Mucosa of stomach (tissue), 1 donor: ENCODE data around the gene SLC18A3.

ENCODE experiments used
- H3K27me3 ChIP-seq: one replicate; pipeline ENCODE4 v1.7.0; 2013; ENCODE audit warnings: mild to moderate bottlenecking, low read length; ENCODE audit not compliant: control insufficient read depth, insufficient read depth
- H3K36me3 ChIP-seq: one replicate; pipeline ENCODE4 v1.7.0; 2013; ENCODE audit warnings: low read length; ENCODE audit not compliant: control insufficient read depth, insufficient read depth
- H3K4me1 ChIP-seq: one replicate; pipeline ENCODE4 v1.7.0; 2013; ENCODE audit warnings: mild to moderate bottlenecking, low read length; ENCODE audit not compliant: control insufficient read depth, insufficient read depth
- H3K4me3 ChIP-seq: one replicate; pipeline ENCODE4 v1.7.0; 2013; ENCODE audit warnings: low read length
- H3K9ac ChIP-seq: one replicate; pipeline ENCODE4 v1.7.0; 2013; ENCODE audit warnings: mild to moderate bottlenecking, low read length, moderate library complexity
- H3K9me3 ChIP-seq: one replicate; pipeline ENCODE4 v1.7.0; 2013; ENCODE audit warnings: mild to moderate bottlenecking, low read length, moderate library complexity; ENCODE audit not compliant: control insufficient read depth
- donor health status: Pancreatic carcinoma.

Gene SLC18A3

GRCh38 chr10:49609006-49609282 lies 1.2 kb upstream of the SLC18A3 start:
- no peaks in the 10 kb centered on the region for H3K4me1 ChIP-seq
- H3K27me3 ChIP-seq = peaks cover 68% of the 10 kb centered on the region
- H3K9me3 ChIP-seq = no peaks in the 10 kb centered on the region

GRCh38 chr10:49609283-49610113 lies 612 bp upstream of the SLC18A3 start:
- H3K9ac ChIP-seq = no peak overlapping the region
- H3K4me3 ChIP-seq = no peak overlapping the region
- H3K36me3 ChIP-seq = no peaks in the 10 kb centered on the region
- no peaks in the 10 kb centered on the region for H3K9me3 ChIP-seq
- peaks cover 72% of the 10 kb centered on the region for H3K27me3 ChIP-seq
- H3K4me1 ChIP-seq = no peaks in the 10 kb centered on the region

More at GRCh38 chr10:49609006-49609282, 1.2 kb upstream of the SLC18A3 start:
- Histone ChIP-seq H3K36me3 (no peaks in the 10 kb centered on the region), H3K9ac (no peak overlapping the region), H3K4me3 (no peak overlapping the region)

GRCh38 chr10:49610458-49611165 lies 502 bp downstream of the SLC18A3 start:
- no peak overlapping the region for H3K9ac ChIP-seq
- no peaks in the 10 kb centered on the region for H3K4me1 ChIP-seq
- H3K9me3 ChIP-seq = no peaks in the 10 kb centered on the region
- H3K4me3 ChIP-seq = no peak overlapping the region
- peaks cover 83% of the 10 kb centered on the region for H3K27me3 ChIP-seq
- H3K36me3 ChIP-seq = no peaks in the 10 kb centered on the region

GRCh38 chr10:49611166-49611815 lies 1.2 kb downstream of the SLC18A3 start:
- H3K4me3 ChIP-seq = no peak overlapping the region
- no peaks in the 10 kb centered on the region for H3K9me3 ChIP-seq
- no peak overlapping the region for H3K9ac ChIP-seq
- H3K27me3 ChIP-seq = peaks cover 90% of the 10 kb centered on the region
- H3K4me1 ChIP-seq = no peaks in the 10 kb centered on the region
- no peaks in the 10 kb centered on the region for H3K36me3 ChIP-seq

GRCh38 chr10:49611816-49612512 lies 1.9 kb downstream of the SLC18A3 start:
- Histone ChIP-seq H3K36me3 (no peaks in the 10 kb centered on the region), H3K9me3 (no peaks in the 10 kb centered on the region), H3K27me3 (peaks cover 95% of the 10 kb centered on the region), H3K4me3 (no peak overlapping the region), H3K4me1 (no peaks in the 10 kb centered on the region), H3K9ac (no peak overlapping the region)

- no peaks in the 10 kb centered on the region for H3K4me1 ChIP-seq
- H3K4me3 ChIP-seq = no peak overlapping the region
- no peaks in the 10 kb centered on the region for H3K36me3 ChIP-seq
- H3K9me3 ChIP-seq = no peaks in the 10 kb centered on the region
- no peak overlapping the region for H3K9ac ChIP-seq
- H3K27me3 ChIP-seq = peaks cover 94% of the 10 kb centered on the region
Observed at GRCh38 chr10:49612513-49613164, 2.5 kb downstream of the SLC18A3 start.

- no peaks in the 10 kb centered on the region for H3K9me3 ChIP-seq
- no peaks in the 10 kb centered on the region for H3K4me1 ChIP-seq
- H3K27me3 ChIP-seq = peaks cover 87% of the 10 kb centered on the region
- no peaks in the 10 kb centered on the region for H3K36me3 ChIP-seq
- H3K9ac ChIP-seq = no peak overlapping the region
- no peak overlapping the region for H3K4me3 ChIP-seq
Observed at GRCh38 chr10:49613165-49613881, 3.2 kb downstream of the SLC18A3 start.

GRCh38 chr10:49613882-49614241 lies 3.8 kb downstream of the SLC18A3 start, which contains the start of gene CHAT:
Gene CHAT, plus strand, starts transcription at chr10:49614037. Its CDS starts 153 bp downstream, at chr10:49614190.
- peaks cover 86% of the 10 kb centered on the region for H3K27me3 ChIP-seq

GRCh38 chr10:49614242-49615198 lies 4.4 kb downstream of the SLC18A3 start:
- Histone ChIP-seq H3K36me3 (no peaks in the 10 kb centered on the region), H3K9me3 (no peaks in the 10 kb centered on the region), H3K27me3 (peaks cover 86% of the 10 kb centered on the region), H3K9ac (no peak overlapping the region), H3K4me1 (no peaks in the 10 kb centered on the region), H3K4me3 (no peak overlapping the region)

More at GRCh38 chr10:49613882-49614241, 3.8 kb downstream of the SLC18A3 start, which contains the start of gene CHAT:
- H3K4me3 ChIP-seq = no peak within 1 kb of the TSS
- H3K4me1 ChIP-seq = no peaks in the 10 kb centered on the region
- no peaks in the 10 kb centered on the region for H3K36me3 ChIP-seq
- no peaks in the 10 kb centered on the region for H3K9me3 ChIP-seq
- no peak within 1 kb of the TSS for H3K9ac ChIP-seq

- peaks cover 86% of the 10 kb centered on the region for H3K27me3 ChIP-seq
- no peak overlapping the region for H3K9ac ChIP-seq
- H3K4me1 ChIP-seq = no peaks in the 10 kb centered on the region
- no peaks in the 10 kb centered on the region for H3K36me3 ChIP-seq
- H3K9me3 ChIP-seq = no peaks in the 10 kb centered on the region
- no peak overlapping the region for H3K4me3 ChIP-seq
Observed at GRCh38 chr10:49615213-49615612, 5.1 kb downstream of the SLC18A3 start.
